Activated CD4-positive, CD25-positive, alpha-beta regulatory T cell treated with anti-CD3 and anti-CD28 coated beads, Interleukin-2, amount 50 U/mL, for 24 hours (primary cell): ENCODE data around the gene MAD1L1.

ENCODE experiments used
- ATAC-seq, 2 donors: fragments of 150-1000 bp; cut with Tn5 transposase; one replicate each; pipeline ENCODE4 v1.10.0; 2021; ENCODE audit warnings: mild to moderate bottlenecking in 1 of 2, moderate library complexity in 1 of 2

MAD1L1 gene

GRCh38 chr7:1994931-1995330 lies 237.8 kb downstream of the MAD1L1 start:
- no peak for ATAC-seq

- ATAC-seq: no peak
These were observed 238.7 kb downstream of the MAD1L1 start for GRCh38 chr7:1993776-1994740.

- ATAC-seq: no peak
These were observed 239.6 kb downstream of the MAD1L1 start for GRCh38 chr7:1993031-1993695.

- ATAC-seq: no peak
These were observed 240.2 kb downstream of the MAD1L1 start for GRCh38 chr7:1992554-1992953.

- no peak for ATAC-seq
These were observed 242.6 kb downstream of the MAD1L1 start for GRCh38 chr7:1990001-1990670.

- ATAC-seq: no peak
These were observed 243.5 kb downstream of the MAD1L1 start for GRCh38 chr7:1989049-1989860.

- ATAC-seq: no peak
These were observed 244.2 kb downstream of the MAD1L1 start for GRCh38 chr7:1988533-1988930.

GRCh38 chr7:1987591-1988532 lies 244.9 kb downstream of the MAD1L1 start:
- no peak for ATAC-seq

GRCh38 chr7:1987084-1987535 lies 245.6 kb downstream of the MAD1L1 start:
- ATAC-seq: peak; percentile 14 to 19

GRCh38 chr7:1986366-1987083 lies 246.2 kb downstream of the MAD1L1 start:
- peak; percentile 70 to 77 for ATAC-seq

- ATAC-seq: no peak
These were observed 246.8 kb downstream of the MAD1L1 start for GRCh38 chr7:1985936-1986335.

GRCh38 chr7:1985042-1985441 lies 247.7 kb downstream of the MAD1L1 start:
- ATAC-seq: no peak

GRCh38 chr7:1981878-1982230 lies 250.9 kb downstream of the MAD1L1 start:
- no peak for ATAC-seq

GRCh38 chr7:1981201-1981877 lies 251.4 kb downstream of the MAD1L1 start:
- ATAC-seq: no peak

- peak in 1 of 2 donors; percentile 21 for ATAC-seq
These were observed 252.9 kb downstream of the MAD1L1 start for GRCh38 chr7:1979591-1980560.

- ATAC-seq: no peak
These were observed 253.8 kb downstream of the MAD1L1 start for GRCh38 chr7:1978656-1979590.

- ATAC-seq: no peak
These were observed 254.8 kb downstream of the MAD1L1 start for GRCh38 chr7:1977876-1978441.
